HepG2 (cell line): ENCODE results near the gene OTOP1. TPM values are rescaled to one million over a fixed set of nuclear protein-coding genes. Genes with fewer than 3 reads are reported as not detected.

Source experiments
- ATAC-seq: fragments of 200-7000 bp; cut with Tn5 transposase; 3 replicates; pipeline ENCODE4 v1.9.1; 2020; ENCODE audit warnings: mild to moderate bottlenecking, moderate library complexity
- BruUV-seq: library from RNA; stranded (reverse); fragments of 400-500 nt; replicated peaks from 2 replicates; lab custom pipeline; 2021; lab: Mats Ljungman, UMichigan
- CTCF ChIA-PET: fragments of 300-600 bp; formaldehyde crosslinking; extraction: SDS; loops from one replicate; lab custom pipeline; 2021; ENCODE audit warnings: low total read pairs, inconsistent platforms, low intra/inter-chr PET ratio; lab: Yijun Ruan, JAX
- POLR2A ChIA-PET: fragments of 350-600 bp; sonication (Branson Sonifier 250); formaldehyde crosslinking; loops from one replicate; lab custom pipeline; 2020; ENCODE audit warnings: antibody characterized with exemption, inconsistent platforms; lab: Yijun Ruan, JAX
- DNase-seq: peaks from one replicate; pipeline ENCODE4 v3.0.0-alpha.2; 2015; ENCODE audit warnings: low spot score
- FAIRE-seq: peaks from 3 replicates; lab custom pipeline; 2011; peaks lifted over from hg19 to GRCh38; lab: Jason Lieb, UNC
- H2AFZ ChIP-seq: one replicate; pipeline ENCODE4 v1.6.1; 2011; ENCODE audit warnings: low read length, inconsistent platforms
- H3K27ac ChIP-seq: fragments of 300-600 bp; 3 replicates; pipeline ENCODE4 v1.8.0; 2011; ENCODE audit warnings: mixed run types, mild to moderate bottlenecking, mixed read lengths, low read length, inconsistent platforms; ENCODE audit not compliant: insufficient read depth; ENCODE audit errors: extremely low read length
- H3K27me3 ChIP-seq, 2 experiments: fragments of 200-600 bp in 1 of 2; 2 replicates in 1 of 2; 3 replicates in 1 of 2; pipeline versions ENCODE4 v1.6.0 to v1.8.0; 2011; ENCODE audit warnings: low read length in 2 of 2, mild to moderate bottlenecking in 2 of 2, moderate library complexity in 2 of 2, inconsistent platforms in 1 of 2; ENCODE audit not compliant: insufficient read depth in 2 of 2, control insufficient read depth in 1 of 2
- H3K36me3 ChIP-seq, 2 experiments: fragments of 200-600 bp in 1 of 2; replicated peaks in 1 of 2; 2 replicates in 1 of 2; 3 replicates in 1 of 2; pipeline versions ENCODE4 v1.5.1 to v1.8.0; 2011; ENCODE audit warnings: low read length in 2 of 2, inconsistent platforms in 1 of 2; ENCODE audit not compliant: insufficient read depth in 2 of 2, control insufficient read depth in 1 of 2
- H3K4me1 ChIP-seq: 2 replicates; pipeline ENCODE4 v1.5.1; 2012; ENCODE audit warnings: low read length, inconsistent platforms; ENCODE audit not compliant: insufficient read depth
- H3K4me2 ChIP-seq: 2 replicates; pipeline ENCODE4 v1.6.0; 2011; ENCODE audit warnings: low read depth, low read length, inconsistent platforms
- H3K4me3 ChIP-seq, 3 experiments: fragments of 200-600 bp in 1 of 3; sonication (generic), shearing (Covaris generic) in 1 of 3; replicated peaks in 1 of 3; 2 replicates each; pipeline ENCODE4 v1.5.1; 2011 to 2016; ENCODE audit warnings: low read length in 3 of 3, inconsistent platforms in 2 of 3, low read depth in 2 of 3, mild to moderate bottlenecking in 2 of 3, control low read depth in 1 of 3, mixed read lengths in 1 of 3; ENCODE audit not compliant: insufficient read depth in 1 of 3
- H3K79me2 ChIP-seq: one replicate; pipeline ENCODE4 v1.6.1; 2011; ENCODE audit warnings: low read length, inconsistent platforms; ENCODE audit not compliant: insufficient read depth
- H3K9ac ChIP-seq: 2 replicates; pipeline ENCODE4 v1.6.0; 2011; ENCODE audit warnings: mild to moderate bottlenecking, low read depth, low read length, inconsistent platforms; ENCODE audit not compliant: insufficient read depth
- H3K9me3 ChIP-seq: 2 replicates; pipeline ENCODE4 v1.5.1; 2012; ENCODE audit warnings: mild to moderate bottlenecking, low read length
- H4K20me1 ChIP-seq: 2 replicates; pipeline ENCODE4 v1.6.0; 2011; ENCODE audit warnings: inconsistent platforms, mild to moderate bottlenecking, low read length, moderate library complexity; ENCODE audit not compliant: insufficient read depth
- CEBPG ChIP-seq: IDR thresholded peaks from 2 replicates; pipeline ENCODE4 v1.6.1; 2016
- CREB1 ChIP-seq, 2 experiments: fragments of 450-650 bp in 1 of 2; IDR thresholded peaks; 2 replicates each; pipeline ENCODE4 v1.6.1; 2016 to 2017; ENCODE audit warnings: control low read depth in 1 of 2, mild to moderate bottlenecking in 1 of 2, missing compliant biosample characterization in 1 of 2, missing genetic modification characterization in 1 of 2
- FOXP1 ChIP-seq, 2 experiments: fragments of 450-650 bp in 1 of 2; IDR thresholded peaks; 2 replicates each; pipeline ENCODE4 v1.6.1; 2017 to 2018; ENCODE audit warnings: antibody characterized with exemption in 1 of 2
- GFI1 ChIP-seq: sonication (generic); formaldehyde crosslinking; IDR thresholded peaks from 2 replicates; pipeline ENCODE4 v1.5.0; 2020; ENCODE audit warnings: missing genetic modification reagents, mild to moderate bottlenecking, borderline replicate concordance
- IRF2 ChIP-seq: IDR thresholded peaks from 2 replicates; pipeline ENCODE4 v1.6.1; 2018; ENCODE audit warnings: missing genetic modification reagents, missing compliant biosample characterization
- KDM5A ChIP-seq: fragments of 200-600 bp; sonication (generic); IDR thresholded peaks from 2 replicates; pipeline ENCODE4 v1.7.0; 2018; ENCODE audit warnings: antibody characterized with exemption, mild to moderate bottlenecking, low read length, borderline replicate concordance
- KLF12 ChIP-seq: sonication (generic); formaldehyde crosslinking; IDR thresholded peaks from 2 replicates; pipeline ENCODE4 v1.4.0; 2020; ENCODE audit warnings: missing genetic modification reagents, borderline replicate concordance
- MIER2 ChIP-seq: IDR thresholded peaks from 2 replicates; pipeline ENCODE4 v1.6.1; 2016; ENCODE audit warnings: missing biosample characterization, missing genetic modification reagents
- NR2F1 ChIP-seq, 2 experiments: fragments of 450-650 bp in 1 of 2; formaldehyde crosslinking in 1 of 2; IDR thresholded peaks; 2 replicates each; pipeline versions ENCODE4 v1.5.0 to v1.6.1; 2016 to 2020; ENCODE audit warnings: mild to moderate bottlenecking in 1 of 2, missing compliant biosample characterization in 1 of 2, missing genetic modification reagents in 1 of 2, moderate library complexity in 1 of 2
- POGK ChIP-seq: sonication (generic); formaldehyde crosslinking; conservative IDR thresholded peaks from 2 replicates; pipeline ENCODE4 v1.8.0; 2022; ENCODE audit warnings: mild to moderate bottlenecking, moderate library complexity, missing genetic modification reagents
- SAP130 ChIP-seq: IDR thresholded peaks from 2 replicates; pipeline ENCODE4 v1.6.1; 2016; ENCODE audit warnings: low read depth
- SIX1 ChIP-seq: sonication (generic); formaldehyde crosslinking; IDR thresholded peaks from 2 replicates; pipeline ENCODE4 v1.4.0; 2020; ENCODE audit warnings: missing genetic modification reagents, borderline replicate concordance
- SIX4 ChIP-seq: sonication (generic); formaldehyde crosslinking; IDR thresholded peaks from 2 replicates; pipeline ENCODE4 v1.4.0; 2020; ENCODE audit warnings: missing genetic modification reagents
- SMAD3 ChIP-seq: sonication (generic); formaldehyde crosslinking; IDR thresholded peaks from 2 replicates; pipeline ENCODE4 v1.4.0; 2020; ENCODE audit warnings: missing genetic modification reagents
- TFAP4 ChIP-seq: sonication (generic); IDR thresholded peaks from 2 replicates; pipeline ENCODE4 v1.6.1; 2016; ENCODE audit warnings: low read depth, borderline replicate concordance
- U2AF2 ChIP-seq: fragments of 200-400 bp; formaldehyde crosslinking; IDR thresholded peaks from 2 replicates; pipeline ENCODE4 v1.6.1; 2017; ENCODE audit warnings: low read depth, mild to moderate bottlenecking, low read length
- ZNF232 ChIP-seq: sonication (generic); formaldehyde crosslinking; IDR thresholded peaks from 2 replicates; pipeline ENCODE4 v1.4.0; 2020; ENCODE audit warnings: missing genetic modification reagents, borderline replicate concordance
- ZNF253 ChIP-seq: sonication (generic); formaldehyde crosslinking; IDR thresholded peaks from 2 replicates; pipeline ENCODE4 v1.8.0; 2022; ENCODE audit warnings: mild to moderate bottlenecking, missing genetic modification reagents, borderline replicate concordance
- ZNF264 ChIP-seq: sonication (generic); formaldehyde crosslinking; IDR thresholded peaks from 2 replicates; pipeline ENCODE4 v1.4.0; 2020; ENCODE audit warnings: missing genetic modification reagents
- ZNF549 ChIP-seq: sonication (generic); formaldehyde crosslinking; IDR thresholded peaks from 2 replicates; pipeline ENCODE4 v1.5.0; 2020; ENCODE audit warnings: missing genetic modification reagents
- ZNF629 ChIP-seq: sonication (generic); formaldehyde crosslinking; conservative IDR thresholded peaks from 2 replicates; pipeline ENCODE4 v1.5.0; 2020; ENCODE audit warnings: missing genetic modification reagents
- ZSCAN29 ChIP-seq: sonication (generic); formaldehyde crosslinking; conservative IDR thresholded peaks from 2 replicates; pipeline ENCODE4 v1.4.0; 2020; ENCODE audit warnings: mild to moderate bottlenecking, missing genetic modification reagents
- WGBS: methylation state at CpG from one replicate; pipeline ENCODE4 v1.1.6; 2017; ENCODE audit warnings: low lambda C conversion rate; 5-methylcytosine and 5-hydroxymethylcytosine counted together
- in situ Hi-C: cut with HindIII; loops from 2 replicates; pipeline ENCODE4 v1.10.0; 2017; ENCODE audit warnings: low pct_unique_long_range_greater_than_20kb; ENCODE audit not compliant: extremely low pct_ligation_motif_present
- intact Hi-C: fragments of 100-400 bp; cut with micrococcal nuclease; formaldehyde crosslinking; loops from one replicate; pipeline ENCODE4 v1.10.0; 2022; ENCODE audit not compliant: unreplicated experiment
- polyA plus RNA-seq, 8 experiments: library from polyadenylated mRNA; depleted of rRNA in 3 of 8; stranded (reverse) in 7 of 8; unstranded in 1 of 8; fragments of >200 nt; fragmentation: Illumina TruSeq in 4 of 8; extraction: Trizol in 4 of 8; gene quantifications; 2 replicates each; pipeline versions ENCODE4 v1.2.1 to v1.2.3, GENCODE V29; 2011 to 2016; ENCODE audit warnings: low read depth in 4 of 8, missing spikeins in 1 of 8, mixed read lengths in 1 of 8; ENCODE audit not compliant: insufficient read depth in 1 of 8
- total RNA-seq, 5 experiments: library from RNA; depleted of rRNA; stranded (reverse); fragments of >200 nt; fragmentation: Illumina TruSeq; extraction: Trizol; gene quantifications; 2 replicates each; pipeline ENCODE4 v1.2.3, GENCODE V29; 2016; ENCODE audit warnings: low read depth in 1 of 5

OTOP1 gene
- total and polyA plus RNA-seq, 2 of the 13 experiments (the other 11 are each of a cell fraction or from before 2014, with no cell fraction given): not detected

- H3K4me3 ChIP-seq: peak overlapping the region; percentile 38 to 60 (median 56); a peak in 5 of 6 replicates
- in situ Hi-C loops: loop anchor here (5.0 kb wide), 2 partner anchors 33 to 78 kb away; partner anchors contain the start of genes LYAR and ZBTB49
- H3K36me3 ChIP-seq: no peaks in the 10 kb centered on the region
- peak; percentile 99 for FAIRE-seq
- no TSS peak for BruUV-seq
- 0% methylated on average over 9 of the region's 9 CpGs for WGBS
- intact Hi-C loops: loop anchor here (1.0 to 2.0 kb wide), 2 partner anchors 76 to 171 kb away; no protein-coding TSS in a partner anchor
- peak; percentile 96 for ATAC-seq
- peak overlapping the region; percentile 68 for H3K9ac ChIP-seq
- H3K27me3 ChIP-seq: no peaks in the 10 kb centered on the region
- no peaks in the 10 kb centered on the region for H3K9me3 ChIP-seq
- H3K4me1 ChIP-seq: peaks cover 52% of the 10 kb centered on the region
- H3K79me2 ChIP-seq: no peaks in the 10 kb centered on the region
- peak overlapping the region; percentile 94 for H3K27ac ChIP-seq
- no peak overlapping the region for H2AFZ ChIP-seq
- POLR2A ChIA-PET: interaction anchor here (0.9 to 2.5 kb wide), 7 partner anchors 12 to 363 kb away, joined by 3 to 63 read pairs (median 4); partner anchors contain the start of genes LYAR, TMEM128 and ZBTB49
- H3K4me2 ChIP-seq: peak overlapping the region; percentile 84
- no peaks in the 10 kb centered on the region for H4K20me1 ChIP-seq
- peak; percentile 98 for DNase-seq
- CTCF ChIA-PET: interaction anchor here (1.0 to 1.6 kb wide), 3 partner anchors 9 to 171 kb away, joined by 3 to 5 read pairs (median 5); no protein-coding TSS in a partner anchor
- TF ChIP-seq ZNF264 (CRISPR knock-in tag): peak; percentile 80
- peak; percentile 96 to 99 for TF ChIP-seq NR2F1 (CRISPR knock-in tag; IDR thresholded peaks at IDR 0.05)
- 0 out of 2 replicates have a peak, but pooled peaks have one; percentile 46 for TF ChIP-seq SIX1 (CRISPR knock-in tag)
- 0 out of 2 replicates have a peak, but pooled peaks have one; percentile 44 for TF ChIP-seq SMAD3 (CRISPR knock-in tag)
- peak; percentile 99 for TF ChIP-seq ZSCAN29
- peak; percentile 93; the same call in 1 of the 2 replicates for TF ChIP-seq ZNF232 (CRISPR knock-in tag)
- peak; percentile 65; the same call in 1 of the 2 replicates for TF ChIP-seq GFI1 (CRISPR knock-in tag)
- no peak for TF ChIP-seq CREB1 (IDR thresholded peaks at IDR 0.05)
- TF ChIP-seq CREB1 (CRISPR knock-in tag; IDR thresholded peaks at IDR 0.05): peak; percentile 42
- no peak for TF ChIP-seq ZNF253 (CRISPR knock-in tag)
- TF ChIP-seq SAP130 (CRISPR knock-in tag): peak; percentile 87
- TF ChIP-seq ZNF629: peak; percentile 41; the same call in 1 of the 2 replicates
- TF ChIP-seq MIER2 (CRISPR knock-in tag): 0 out of 2 replicates have a peak, but pooled peaks have one; percentile 35
- no peak for TF ChIP-seq U2AF2
- TF ChIP-seq TFAP4: peak; percentile 94
- TF ChIP-seq FOXP1 (IDR thresholded peaks at IDR 0.05): no peak
- peak; percentile 65 for TF ChIP-seq FOXP1 (CRISPR knock-in tag; IDR thresholded peaks at IDR 0.05)
- peak; percentile 67; the same call in 1 of the 2 replicates for TF ChIP-seq POGK (CRISPR knock-in tag)
- peak; percentile 68 for TF ChIP-seq SIX4 (CRISPR knock-in tag)
- 0 out of 2 replicates have a peak, but pooled peaks have one; percentile 61 for TF ChIP-seq KLF12
- peak; percentile 73 for TF ChIP-seq IRF2 (CRISPR knock-in tag)
- 0 out of 2 replicates have a peak, but pooled peaks have one; percentile 37 for TF ChIP-seq ZNF549 (CRISPR knock-in tag)
- TF ChIP-seq KDM5A: peak; percentile 30; the same call in 1 of the 2 replicates
- peak; percentile 63; the same call in 1 of the 2 replicates for TF ChIP-seq CEBPG (CRISPR knock-in tag)
Observed at GRCh38 chr4:4259484-4260100, 32.9 kb upstream of the OTOP1 start.
